HG03060 (cell line): Measurements from ENCODE around the gene SCARF1.

ENCODE experiments used
- ATAC-seq: cut with Tn5 transposase; IDR thresholded peaks from one replicate; pipeline ENCODE4 v1.9.1; 2021; ENCODE audit warnings: low read depth, moderate number of reproducible peaks; ENCODE audit not compliant: unreplicated experiment

Gene SCARF1

GRCh38 chr17:1648963-1649843, 3.7 kb upstream of the SCARF1 start:
- ATAC-seq, result no peak

DNA sequence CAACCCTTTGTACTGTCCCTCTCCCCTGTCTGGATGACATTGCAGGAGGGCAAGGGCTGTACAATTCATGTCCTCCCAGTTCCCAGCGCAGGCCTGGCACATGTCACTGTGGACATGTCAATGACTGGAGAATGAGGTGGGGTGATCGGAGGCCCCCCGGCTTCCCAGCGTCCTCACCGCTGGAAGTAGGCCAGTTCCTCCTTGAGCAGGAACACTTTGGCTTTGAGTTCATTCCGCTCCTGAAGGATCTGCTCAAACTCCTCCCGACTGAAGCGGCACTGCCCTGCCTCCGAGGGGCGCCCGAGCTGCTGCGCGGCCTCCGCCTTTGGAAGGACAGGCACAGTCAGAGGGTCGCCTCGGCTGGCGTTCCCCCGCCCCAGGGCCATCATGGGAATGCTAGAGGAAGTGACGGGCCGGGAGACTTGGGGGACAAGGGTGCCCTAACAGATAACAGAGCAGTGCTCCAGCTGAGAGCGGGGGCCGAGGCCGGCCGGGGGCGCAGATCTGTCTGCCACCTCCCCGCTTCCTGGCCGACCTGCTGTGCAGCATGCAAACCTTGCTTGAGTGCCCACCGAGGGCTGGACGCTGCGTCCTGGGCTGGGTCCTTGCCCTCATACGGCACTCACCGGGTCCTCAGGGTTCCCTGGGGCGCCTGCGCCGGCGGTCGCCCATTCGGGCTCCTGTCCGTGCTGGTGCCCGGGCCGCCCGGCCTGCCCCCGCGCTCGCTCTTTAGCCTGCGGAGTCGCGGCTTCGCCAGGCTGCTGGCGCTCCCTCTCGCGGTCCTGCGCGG, 2.8 kb upstream of the SCARF1 start:
- ATAC-seq, result no peak

GRCh38 chr17:1647802-1648171, 2.3 kb upstream of the SCARF1 start:
- no peak for ATAC-seq

GRCh38 chr17:1646199-1646875, 805 bp upstream of the SCARF1 start:
- no peak for ATAC-seq

GRCh38 chr17:1644493-1645206, 882 bp downstream of the SCARF1 start:
- ATAC-seq, result no peak

DNA sequence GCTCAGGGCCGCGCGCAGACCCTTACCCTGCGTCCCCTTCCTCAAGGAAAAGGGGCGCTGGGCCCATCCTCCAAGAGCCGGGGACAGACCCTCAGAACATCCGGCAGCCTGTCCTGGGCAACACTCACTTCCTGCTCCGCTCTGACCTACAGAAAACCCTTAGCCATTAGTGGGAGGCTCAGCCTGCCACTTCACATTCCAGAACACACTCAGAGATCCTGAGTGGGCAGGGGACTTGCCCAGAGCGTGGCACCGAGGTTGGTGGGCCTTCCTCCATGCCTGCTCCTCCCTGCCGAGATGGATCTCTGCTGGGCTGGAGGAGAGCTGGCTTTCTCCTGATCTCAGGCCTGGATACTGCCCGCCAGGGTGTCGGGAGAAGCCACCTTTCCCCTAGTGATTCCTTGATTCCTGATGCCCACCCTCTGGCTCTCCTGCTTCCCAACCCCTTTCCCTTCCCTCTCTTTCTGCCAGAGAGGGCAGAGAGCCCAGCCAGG, 1.5 kb downstream of the SCARF1 start:
- no peak for ATAC-seq

GRCh38 chr17:1643293-1643998, 2.1 kb downstream of the SCARF1 start:
- ATAC-seq, result no peak

GRCh38 chr17:1641065-1641403, 4.5 kb downstream of the SCARF1 start:
- no peak for ATAC-seq

DNA sequence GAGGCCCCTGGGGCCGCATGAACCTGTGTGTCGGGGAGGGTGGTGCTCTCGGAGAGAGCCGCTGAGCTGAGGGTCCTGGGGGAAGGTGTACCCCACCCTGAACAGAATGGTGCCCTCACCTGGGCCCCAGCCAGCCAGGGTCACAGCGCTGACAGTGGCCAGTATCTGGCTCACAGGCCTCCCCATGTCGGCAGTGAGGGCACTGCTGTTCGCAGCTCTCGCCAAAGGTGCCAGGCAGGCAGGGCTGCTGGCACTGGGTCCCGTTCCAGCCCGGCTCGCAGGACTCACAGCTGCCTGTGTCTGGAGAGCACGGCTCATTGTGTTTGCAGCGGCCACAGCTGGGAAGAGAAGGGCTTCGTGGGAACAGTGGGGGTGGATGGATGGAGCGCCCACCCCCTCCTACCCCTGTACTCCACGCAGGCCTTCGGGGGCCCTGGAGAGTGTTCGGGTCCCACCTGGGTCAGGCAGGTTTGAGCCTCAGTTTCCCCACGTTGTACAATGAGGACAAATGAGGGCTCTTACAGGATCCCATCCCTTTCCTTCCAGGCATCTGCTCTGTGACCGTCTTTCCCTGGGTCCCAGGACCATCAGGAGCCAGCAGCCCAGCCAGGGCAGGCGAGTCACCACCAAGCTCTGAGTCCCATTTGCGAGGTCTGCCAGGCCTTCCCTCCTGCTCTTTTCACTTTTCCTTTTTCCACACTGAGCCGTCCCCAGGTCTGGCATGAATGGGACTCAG, 5.0 kb downstream of the SCARF1 start:
- ATAC-seq, result no peak

DNA sequence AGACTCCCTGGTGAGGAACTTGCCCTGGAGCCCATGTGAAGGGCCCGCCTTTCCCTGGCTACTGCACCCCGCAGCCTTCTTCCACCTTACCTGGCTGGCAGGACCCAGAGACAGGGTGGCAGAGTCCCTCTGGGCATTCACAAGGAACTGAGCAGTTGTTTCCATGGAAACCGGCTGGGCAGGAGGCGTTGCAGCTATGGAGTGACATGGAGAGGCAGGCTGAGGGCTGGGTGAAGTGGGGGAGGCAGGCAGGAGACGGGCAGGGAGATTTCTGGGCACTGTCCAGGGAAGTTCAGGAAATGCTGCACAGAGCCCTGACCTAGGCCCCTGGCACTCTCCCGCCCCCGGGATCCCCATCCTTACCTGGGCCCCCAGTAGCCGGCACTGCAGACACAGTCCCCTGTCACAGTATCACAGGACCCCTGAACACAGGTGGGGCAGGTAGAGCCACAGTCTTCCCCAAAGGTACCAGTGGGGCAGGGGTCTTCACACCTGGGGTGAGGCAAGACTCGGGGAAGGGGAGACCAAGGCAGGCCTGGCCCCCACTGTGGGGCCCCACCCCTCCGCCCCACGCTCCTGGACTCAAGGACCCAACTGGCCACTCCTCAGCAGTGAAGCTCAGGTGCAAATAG, 5.9 kb downstream of the SCARF1 start:
- no peak for ATAC-seq

DNA sequence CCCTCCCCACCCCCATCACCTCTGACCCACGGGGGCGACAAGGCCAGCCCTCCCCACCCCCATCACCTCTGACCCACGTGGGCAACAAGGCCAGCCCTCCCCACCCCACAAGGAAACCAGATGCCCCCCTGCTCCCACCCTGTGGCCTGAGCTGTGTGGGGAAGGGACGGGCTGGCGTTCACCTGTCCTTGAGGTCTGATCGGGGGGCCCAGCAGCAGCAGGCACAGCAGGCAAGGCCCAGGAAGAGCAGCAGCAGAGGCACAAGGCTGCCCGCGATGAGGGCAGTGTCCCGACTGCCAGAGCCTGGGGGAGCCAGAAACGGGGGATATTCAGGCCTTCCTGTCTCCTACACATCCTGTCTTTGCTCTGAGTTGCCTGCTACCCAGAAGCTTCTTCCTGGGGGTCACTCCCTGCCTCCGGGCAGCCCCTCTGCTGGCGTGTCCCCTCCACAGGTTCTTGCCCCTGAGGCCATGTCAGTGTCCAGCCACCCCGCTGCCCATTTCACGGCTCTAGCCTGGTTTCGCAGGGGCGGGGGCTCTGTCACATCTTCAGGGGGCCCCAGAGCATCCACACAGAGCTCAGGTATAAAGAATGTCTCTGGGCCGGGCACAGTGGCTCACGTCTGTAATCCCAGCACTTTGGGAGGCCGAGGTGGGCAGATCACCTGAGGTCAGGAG, 6.8 kb downstream of the SCARF1 start:
- ATAC-seq, result no peak

DNA sequence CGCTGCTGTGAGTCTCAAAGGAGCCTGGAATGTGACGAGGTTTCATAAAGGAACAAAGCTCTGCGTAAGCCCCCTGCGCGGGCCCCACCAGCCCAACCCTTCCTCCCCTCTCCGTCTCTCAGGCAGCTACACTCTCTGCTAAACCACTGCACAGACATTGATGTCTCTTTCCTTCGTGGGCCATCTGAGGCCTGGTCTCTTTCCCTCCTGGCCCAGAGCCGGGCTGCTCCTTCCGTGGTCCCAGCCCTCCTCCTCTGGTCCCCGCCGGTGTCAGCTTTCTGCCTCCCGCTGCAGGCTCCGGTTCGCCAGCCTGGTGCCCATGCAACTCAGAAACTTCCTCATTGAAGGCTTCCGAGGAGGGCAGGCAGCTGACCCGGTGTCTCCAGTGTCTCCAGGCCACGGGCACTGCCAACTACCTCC, 7.4 kb downstream of the SCARF1 start:
- ATAC-seq, result no peak

GRCh38 chr17:1636732-1637285, 8.7 kb downstream of the SCARF1 start:
- ATAC-seq, result no peak

DNA sequence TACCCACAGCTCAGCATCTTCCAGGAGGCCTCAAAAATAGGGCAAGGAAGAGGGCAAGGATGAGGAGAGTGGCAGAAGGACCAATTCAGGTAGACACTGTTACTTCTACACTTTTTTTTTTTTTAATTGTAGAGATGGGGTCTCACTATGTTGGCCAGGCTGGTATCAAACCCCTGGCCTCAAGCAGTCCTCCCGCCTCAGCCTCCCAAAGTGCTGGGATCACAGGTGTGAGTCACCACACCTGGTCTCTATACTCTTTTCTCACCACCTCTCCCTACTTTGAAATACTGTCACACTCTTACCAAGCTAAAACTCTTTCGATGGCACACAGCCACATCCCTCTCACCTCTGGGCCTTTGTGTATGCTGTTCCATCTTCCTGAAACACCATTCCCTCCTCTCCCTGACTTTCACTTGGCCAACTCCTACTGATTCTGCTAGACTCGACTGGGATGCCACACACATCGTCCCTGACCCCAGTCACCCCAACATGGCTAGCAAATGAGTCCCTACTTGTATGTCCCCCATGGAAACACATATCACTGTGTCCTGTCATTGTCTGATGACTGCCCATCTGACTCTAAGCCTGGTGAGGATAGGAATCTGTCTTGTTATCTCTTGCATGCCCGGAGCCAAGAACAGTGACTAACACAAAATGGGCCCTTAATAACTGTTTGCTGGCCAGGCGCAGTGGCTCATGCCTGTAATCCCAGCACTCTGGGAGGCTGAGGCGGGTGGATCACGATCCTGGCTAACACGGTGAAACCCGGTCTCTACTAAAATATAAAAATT, 9.7 kb downstream of the SCARF1 start:
- ATAC-seq, result no peak

GRCh38 chr17:1634841-1635650, 10.5 kb downstream of the SCARF1 start:
- ATAC-seq, result no peak

- ATAC-seq, result no peak
These were observed 14.9 kb downstream of the SCARF1 start for GRCh38 chr17:1630662-1631061.
